ENCODE results near the gene SMIM28.

The SMIM28 gene

GRCh38 chr6:138416206-138416605 lies 38.5 kb downstream of the SMIM28 start:
- H3K4me3 ChIP-seq (ENCODE audit: low read depth, low read length), result no peak overlapping the region
- TF ChIP-seq, protein P1, sequence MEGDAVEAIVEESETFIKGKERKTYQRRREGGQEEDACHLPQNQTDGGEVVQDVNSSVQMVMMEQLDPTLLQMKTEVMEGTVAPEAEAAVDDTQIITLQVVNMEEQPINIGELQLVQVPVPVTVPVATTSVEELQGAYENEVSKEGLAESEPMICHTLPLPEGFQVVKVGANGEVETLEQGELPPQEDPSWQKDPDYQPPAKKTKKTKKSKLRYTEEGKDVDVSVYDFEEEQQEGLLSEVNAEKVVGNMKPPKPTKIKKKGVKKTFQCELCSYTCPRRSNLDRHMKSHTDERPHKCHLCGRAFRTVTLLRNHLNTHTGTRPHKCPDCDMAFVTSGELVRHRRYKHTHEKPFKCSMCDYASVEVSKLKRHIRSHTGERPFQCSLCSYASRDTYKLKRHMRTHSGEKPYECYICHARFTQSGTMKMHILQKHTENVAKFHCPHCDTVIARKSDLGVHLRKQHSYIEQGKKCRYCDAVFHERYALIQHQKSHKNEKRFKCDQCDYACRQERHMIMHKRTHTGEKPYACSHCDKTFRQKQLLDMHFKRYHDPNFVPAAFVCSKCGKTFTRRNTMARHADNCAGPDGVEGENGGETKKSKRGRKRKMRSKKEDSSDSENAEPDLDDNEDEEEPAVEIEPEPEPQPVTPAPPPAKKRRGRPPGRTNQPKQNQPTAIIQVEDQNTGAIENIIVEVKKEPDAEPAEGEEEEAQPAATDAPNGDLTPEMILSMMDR (IDR thresholded peaks at IDR 0.05; ENCODE audit: borderline replicate concordance, insufficient read depth, low read depth, low read length), result no peak

DNA sequence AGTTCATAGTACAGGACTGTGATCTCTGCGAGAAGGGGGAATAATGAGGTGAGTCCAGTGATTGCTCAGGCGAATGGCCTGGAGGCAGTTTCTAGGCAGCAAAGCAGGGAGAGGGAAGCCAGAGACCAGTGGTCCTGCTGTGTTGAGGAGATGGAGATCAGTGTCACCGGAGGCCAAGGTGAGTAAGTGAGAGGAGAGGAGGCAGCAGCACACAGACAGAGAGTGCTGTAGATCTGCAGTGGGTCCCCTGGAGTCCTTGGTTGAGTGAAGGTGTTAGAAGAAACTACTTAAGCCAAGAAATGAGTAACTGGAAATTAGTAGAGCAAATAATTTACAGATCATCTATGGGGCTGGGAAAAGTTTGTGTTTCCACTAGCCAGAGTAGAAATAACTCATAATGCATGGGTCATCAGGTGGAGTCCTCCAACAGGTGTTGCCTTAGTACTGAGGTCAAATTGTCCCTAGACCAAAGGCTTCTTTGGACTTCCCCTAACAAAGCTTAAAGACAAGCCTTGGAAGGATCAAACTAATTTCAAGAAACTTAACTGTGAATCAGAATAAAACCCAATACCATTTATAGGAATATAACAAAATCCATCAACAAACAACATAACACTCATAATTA lies 39.9 kb downstream of the SMIM28 start:
- TF ChIP-seq, protein P1 (IDR thresholded peaks at IDR 0.05; ENCODE audit: borderline replicate concordance, insufficient read depth, low read depth, low read length), result no peak
- H3K4me3 ChIP-seq (ENCODE audit: low read depth, low read length), result no peak overlapping the region

DNA sequence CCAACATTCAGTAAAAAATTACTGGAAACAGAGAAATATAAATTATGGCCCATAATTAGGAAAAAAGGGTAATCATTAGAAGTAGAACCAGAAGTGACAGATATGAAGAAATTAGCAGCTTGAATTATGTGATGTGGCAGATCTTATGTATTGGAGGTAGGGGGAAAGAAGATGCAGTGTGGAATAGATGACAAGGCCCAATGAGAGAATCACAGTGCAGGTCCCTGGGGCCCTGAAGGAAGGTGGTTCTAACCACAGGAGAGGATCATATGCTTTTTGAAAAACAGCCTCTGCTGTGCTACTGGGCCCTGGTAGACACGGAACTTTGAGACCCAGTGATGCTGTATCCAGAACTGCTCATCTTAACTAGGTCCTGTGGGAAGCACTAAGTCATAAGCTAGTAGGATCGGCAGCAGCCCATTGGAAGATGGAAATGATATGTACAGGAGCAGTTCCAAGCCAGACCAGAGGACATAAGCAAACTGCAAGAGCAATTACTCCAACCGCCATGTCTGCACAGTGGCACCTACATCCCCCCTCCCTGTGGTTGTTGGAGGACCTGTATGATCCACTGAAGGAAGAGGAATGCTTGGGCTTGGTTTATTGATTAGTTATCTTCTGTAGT lies 40.5 kb downstream of the SMIM28 start:
- TF ChIP-seq, protein P1 (IDR thresholded peaks at IDR 0.05; ENCODE audit: borderline replicate concordance, insufficient read depth, low read depth, low read length), result no peak
- H3K4me3 ChIP-seq (ENCODE audit: low read depth, low read length), result no peak overlapping the region

DNA sequence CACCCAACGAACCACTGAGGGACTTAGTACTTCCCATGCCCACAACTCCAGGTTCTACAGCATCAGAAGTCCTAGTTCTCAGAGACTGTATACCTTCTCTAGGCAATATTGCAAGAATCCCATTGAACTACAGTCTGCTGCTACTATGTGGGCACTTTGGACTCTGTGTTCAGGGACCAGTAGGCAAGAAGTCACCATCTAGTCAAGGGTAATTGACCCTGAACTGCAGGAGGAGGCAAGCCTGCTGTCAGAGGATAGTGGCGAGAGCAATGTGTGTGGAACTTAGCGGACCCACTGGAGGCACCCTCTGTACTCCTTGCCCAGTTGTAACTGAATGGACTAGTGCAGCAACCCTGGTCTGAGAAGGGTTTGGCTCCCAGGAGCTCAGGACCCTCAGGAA lies 42.1 kb downstream of the SMIM28 start:
- H3K4me3 ChIP-seq (ENCODE audit: low read depth, low read length), result no peak overlapping the region
- TF ChIP-seq, protein P1 (IDR thresholded peaks at IDR 0.05; ENCODE audit: borderline replicate concordance, insufficient read depth, low read depth, low read length), result no peak

DNA sequence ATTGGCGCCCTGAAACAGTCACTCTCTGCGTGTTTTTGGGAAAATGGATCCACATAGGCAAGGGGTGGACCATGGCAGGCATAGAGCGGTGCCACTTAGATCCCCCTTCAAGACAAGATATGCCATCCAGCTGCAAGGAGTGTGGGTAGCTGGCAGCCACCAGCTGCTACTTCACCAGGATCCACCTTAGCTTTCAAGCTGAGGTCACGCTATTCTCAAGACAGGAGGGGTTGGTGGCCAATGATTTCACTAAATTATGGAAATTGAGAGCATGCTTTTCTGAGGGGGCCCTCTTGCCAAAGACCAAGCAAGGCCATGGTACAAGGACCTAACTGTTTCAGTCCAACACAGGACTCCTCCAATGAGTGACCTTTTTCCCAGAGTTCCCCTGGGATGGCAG lies 42.7 kb downstream of the SMIM28 start:
- TF ChIP-seq, protein P1 (IDR thresholded peaks at IDR 0.05; ENCODE audit: borderline replicate concordance, insufficient read depth, low read depth, low read length), result no peak
- H3K4me3 ChIP-seq (ENCODE audit: low read depth, low read length), result no peak overlapping the region

GRCh38 chr6:138421089-138421488 lies 43.4 kb downstream of the SMIM28 start:
- H3K4me3 ChIP-seq (ENCODE audit: low read depth, low read length), result no peak overlapping the region
- TF ChIP-seq, protein P1 (IDR thresholded peaks at IDR 0.05; ENCODE audit: borderline replicate concordance, insufficient read depth, low read depth, low read length), result no peak

DNA sequence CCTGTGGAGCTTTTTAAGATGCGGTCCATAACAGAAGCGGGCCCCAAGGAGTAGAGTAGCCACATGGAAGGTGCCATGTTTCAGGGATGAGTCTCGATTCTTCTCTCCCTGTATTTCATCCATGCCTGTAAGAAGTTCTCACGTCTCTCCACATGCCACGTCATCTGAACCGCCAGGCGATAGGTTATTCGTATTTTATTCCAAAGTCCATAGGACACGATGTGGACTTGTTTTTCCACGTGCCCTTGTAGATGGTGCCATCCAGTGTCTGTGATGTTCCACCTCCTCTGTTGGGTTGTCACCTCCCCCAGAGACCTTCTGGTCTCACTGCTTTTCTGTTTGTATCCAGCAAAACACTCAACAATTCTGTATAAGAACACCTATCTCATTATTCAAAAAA lies 43.9 kb downstream of the SMIM28 start:
- TF ChIP-seq, protein P1 (IDR thresholded peaks at IDR 0.05; ENCODE audit: borderline replicate concordance, insufficient read depth, low read depth, low read length), result no peak
- no peak overlapping the region for H3K4me3 ChIP-seq (ENCODE audit: low read depth, low read length)

All from GM12875 (cell line).